ENCODE results near the gene TRIM36. TPM values are rescaled to one million over a fixed set of nuclear protein-coding genes. Genes with fewer than 3 reads are reported as not detected.
A peak's percentile ranks its signal among the peaks of the same experiment; 100 is the strongest.

Gene TRIM36
- total RNA-seq, 4 donors from 2014 or later = 27.2 to 69.0 (median 48.7) TPM

DNA sequence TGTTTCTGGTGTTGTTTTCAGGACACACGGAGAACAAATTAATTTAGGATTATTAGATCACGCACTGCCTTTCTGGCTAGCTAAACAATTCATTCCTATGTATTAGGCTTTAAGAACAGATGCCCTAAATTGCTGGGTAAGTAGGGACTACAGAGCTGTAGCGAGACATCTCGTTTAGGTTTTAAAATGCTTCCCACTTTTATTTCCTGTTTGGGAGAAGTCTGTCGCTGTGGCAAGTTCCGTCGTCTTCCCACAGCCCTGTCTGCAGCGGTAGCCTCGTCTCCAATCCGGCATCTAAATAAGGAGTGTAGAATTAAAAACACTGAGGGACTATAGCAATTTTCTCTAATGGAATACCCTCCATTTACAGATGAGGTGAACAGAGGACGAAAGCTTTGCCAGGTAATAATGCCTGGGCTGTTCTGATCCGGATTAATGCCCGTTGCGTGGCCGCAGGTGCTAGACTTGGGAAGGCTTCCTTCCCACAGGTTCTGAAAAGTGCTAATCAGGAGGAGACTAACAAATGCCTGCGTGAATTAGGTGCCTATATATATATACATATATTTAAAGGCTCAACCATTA is 1.3 kb upstream of the TRIM36 start:
- no peak for DNase-seq
- no peak for TF ChIP-seq POLR2A (IDR thresholded peaks at IDR 0.05)
- TF ChIP-seq, protein P1, sequence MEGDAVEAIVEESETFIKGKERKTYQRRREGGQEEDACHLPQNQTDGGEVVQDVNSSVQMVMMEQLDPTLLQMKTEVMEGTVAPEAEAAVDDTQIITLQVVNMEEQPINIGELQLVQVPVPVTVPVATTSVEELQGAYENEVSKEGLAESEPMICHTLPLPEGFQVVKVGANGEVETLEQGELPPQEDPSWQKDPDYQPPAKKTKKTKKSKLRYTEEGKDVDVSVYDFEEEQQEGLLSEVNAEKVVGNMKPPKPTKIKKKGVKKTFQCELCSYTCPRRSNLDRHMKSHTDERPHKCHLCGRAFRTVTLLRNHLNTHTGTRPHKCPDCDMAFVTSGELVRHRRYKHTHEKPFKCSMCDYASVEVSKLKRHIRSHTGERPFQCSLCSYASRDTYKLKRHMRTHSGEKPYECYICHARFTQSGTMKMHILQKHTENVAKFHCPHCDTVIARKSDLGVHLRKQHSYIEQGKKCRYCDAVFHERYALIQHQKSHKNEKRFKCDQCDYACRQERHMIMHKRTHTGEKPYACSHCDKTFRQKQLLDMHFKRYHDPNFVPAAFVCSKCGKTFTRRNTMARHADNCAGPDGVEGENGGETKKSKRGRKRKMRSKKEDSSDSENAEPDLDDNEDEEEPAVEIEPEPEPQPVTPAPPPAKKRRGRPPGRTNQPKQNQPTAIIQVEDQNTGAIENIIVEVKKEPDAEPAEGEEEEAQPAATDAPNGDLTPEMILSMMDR (IDR thresholded peaks at IDR 0.05) = no peak
- no peaks in the 10 kb centered on the region for H3K27me3 ChIP-seq
- peaks cover 0 to 18% (median 7%) of the 10 kb centered on the region in 4 donors for H3K4me1 ChIP-seq
- H3K9me3 ChIP-seq = peaks cover 0 to 4% (median 0%) of the 10 kb centered on the region in 4 donors
- H3K27ac ChIP-seq = peak overlapping the region in 3 of 4 donors; percentile 75 to 94 (median 89)
- H3K4me3 ChIP-seq = peak overlapping the region; percentile 57 to 84 (median 69)
- H3K36me3 ChIP-seq = no peaks in the 10 kb centered on the region

DNA sequence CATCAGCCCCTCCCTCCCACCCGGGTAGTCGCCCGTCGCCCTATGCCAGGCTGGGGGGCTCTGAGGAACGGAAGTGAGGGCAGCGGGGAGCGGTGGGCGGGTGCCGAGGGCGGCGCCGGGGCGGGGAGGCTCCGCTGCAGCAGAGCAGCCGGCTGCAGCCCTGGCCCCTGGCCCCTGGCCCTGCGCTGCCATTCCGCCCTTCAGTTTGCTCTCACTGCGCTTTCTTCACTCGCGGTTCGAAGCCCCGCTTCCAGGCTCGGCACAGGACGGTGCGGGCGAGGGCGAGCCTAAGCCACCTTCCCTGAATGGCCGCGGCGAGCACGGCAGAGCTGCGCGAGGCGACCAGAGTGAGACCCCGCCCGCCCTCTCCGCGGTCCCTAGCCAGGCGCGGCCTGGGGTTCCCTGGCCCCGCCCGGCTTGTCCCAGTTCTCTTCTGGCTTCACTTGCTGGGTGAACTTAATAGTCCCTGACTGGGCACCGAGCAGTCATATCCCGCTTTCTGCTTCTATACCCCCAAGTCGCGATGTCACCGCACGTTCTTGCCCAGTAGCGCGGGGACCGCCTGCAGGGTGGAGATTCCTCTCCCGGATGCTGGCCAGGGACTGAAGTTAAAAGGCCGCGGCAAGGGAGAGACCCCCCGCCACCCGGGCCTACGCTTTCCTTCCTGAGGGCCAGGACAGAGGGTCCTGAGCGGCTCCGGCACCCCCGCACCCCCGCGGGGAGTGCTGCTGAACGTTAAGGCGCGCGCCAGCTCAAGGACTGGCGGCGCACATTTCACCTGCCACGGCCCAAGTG is 623 bp upstream of the TRIM36 start:
- TF ChIP-seq, protein P1 (IDR thresholded peaks at IDR 0.05) = no peak
- peak in 1 of 2 donors; percentile 42 for TF ChIP-seq POLR2A (IDR thresholded peaks at IDR 0.05)
- Histone ChIP-seq H3K27me3 (no peaks in the 10 kb centered on the region), H3K4me3 (peak overlapping the region; percentile 57 to 84 (median 69)), H3K36me3 (no peaks in the 10 kb centered on the region), H3K4me1 (peaks cover 0 to 18% (median 7%) of the 10 kb centered on the region in 4 donors), H3K9me3 (peaks cover 0 to 7% (median 0%) of the 10 kb centered on the region in 4 donors), H3K27ac (peak overlapping the region; percentile 60 to 94 (median 82))
- DNase-seq = no peak

DNA sequence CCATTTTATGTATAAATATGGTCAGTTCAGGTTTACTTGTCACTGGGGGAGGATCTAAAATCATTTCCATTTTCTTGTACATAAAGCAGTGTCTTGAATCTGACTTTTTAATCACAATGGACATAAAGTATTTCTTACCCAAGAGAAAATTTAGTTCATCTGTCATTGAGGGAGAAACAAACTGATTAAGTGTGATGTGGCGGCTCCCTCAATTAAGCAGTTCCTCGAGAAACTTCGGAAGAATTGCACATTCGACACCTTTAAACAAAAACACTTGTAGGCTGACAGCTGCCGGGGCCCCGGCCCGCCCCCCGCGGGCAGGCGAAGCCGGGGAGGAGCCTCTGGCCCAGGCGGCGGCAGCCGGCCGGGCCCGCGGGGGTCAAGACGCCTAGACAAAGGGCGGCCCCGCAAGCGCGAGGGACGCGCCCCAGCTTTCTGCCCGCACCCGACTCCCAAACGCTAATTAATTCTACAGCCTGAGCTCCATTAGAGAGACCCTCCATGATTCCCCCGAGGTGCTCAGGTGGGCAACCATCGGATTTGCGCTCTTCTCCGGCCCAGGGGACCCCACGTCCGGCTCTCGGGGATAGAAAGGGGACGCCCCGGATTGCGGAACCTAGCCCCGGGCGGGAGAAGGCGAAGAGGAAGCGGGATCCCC is 750 bp downstream of the TRIM36 start:
- Histone ChIP-seq H3K4me3 (peak overlapping the region; percentile 57 to 84 (median 69)), H3K27ac (peak overlapping the region; percentile 60 to 94 (median 86)), H3K4me1 (peaks cover 0 to 14% (median 4%) of the 10 kb centered on the region in 4 donors), H3K36me3 (no peaks in the 10 kb centered on the region), H3K9me3 (peaks cover 0 to 12% (median 3%) of the 10 kb centered on the region in 4 donors), H3K27me3 (no peaks in the 10 kb centered on the region)
- no peak for TF ChIP-seq POLR2A (IDR thresholded peaks at IDR 0.05)
- TF ChIP-seq, protein P1 (IDR thresholded peaks at IDR 0.05) = no peak
- peak in 2 of 3 donors; percentile 52 to 75 for DNase-seq

DNA sequence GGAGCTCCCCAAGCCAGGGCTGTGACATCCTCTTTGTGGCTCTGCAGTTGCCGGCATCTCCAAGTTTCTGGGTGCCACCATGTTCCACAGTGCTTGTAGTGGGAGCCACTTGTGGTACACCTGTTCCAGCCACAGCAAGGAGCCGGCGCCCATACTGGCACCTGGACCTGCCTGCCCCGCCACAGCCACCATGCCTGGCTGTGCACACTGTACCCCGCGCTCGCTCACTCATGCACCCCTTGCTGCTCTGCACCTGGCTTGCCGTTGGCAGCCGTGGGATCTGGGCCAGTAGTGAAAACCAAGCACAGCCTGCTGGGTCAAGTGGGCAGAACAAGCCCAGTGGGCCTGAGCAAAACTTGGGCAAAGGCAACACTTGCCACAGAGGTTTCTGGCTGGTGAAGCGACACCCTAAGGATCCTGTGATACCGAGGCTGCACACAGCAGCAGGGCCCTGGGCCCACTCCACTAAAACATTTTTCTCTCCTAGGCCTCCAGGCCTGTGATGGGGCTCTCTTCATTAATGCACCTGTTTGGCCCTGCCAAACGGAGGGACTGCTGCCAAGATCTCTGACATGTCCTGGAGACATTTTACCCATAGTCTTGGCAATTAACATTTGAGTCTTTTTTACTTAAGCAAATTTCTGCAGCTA is 2.8 kb downstream of the TRIM36 start:
- Histone ChIP-seq H3K4me3 (no peak overlapping the region), H3K4me1 (peaks cover 0 to 14% (median 3%) of the 10 kb centered on the region in 4 donors), H3K36me3 (no peaks in the 10 kb centered on the region), H3K9me3 (peaks cover 0 to 12% (median 3%) of the 10 kb centered on the region in 4 donors), H3K27me3 (no peaks in the 10 kb centered on the region), H3K27ac (no peak overlapping the region)
- DNase-seq = no peak
- TF ChIP-seq, protein P1 (IDR thresholded peaks at IDR 0.05) = no peak
- no peak for TF ChIP-seq POLR2A (IDR thresholded peaks at IDR 0.05)

DNA sequence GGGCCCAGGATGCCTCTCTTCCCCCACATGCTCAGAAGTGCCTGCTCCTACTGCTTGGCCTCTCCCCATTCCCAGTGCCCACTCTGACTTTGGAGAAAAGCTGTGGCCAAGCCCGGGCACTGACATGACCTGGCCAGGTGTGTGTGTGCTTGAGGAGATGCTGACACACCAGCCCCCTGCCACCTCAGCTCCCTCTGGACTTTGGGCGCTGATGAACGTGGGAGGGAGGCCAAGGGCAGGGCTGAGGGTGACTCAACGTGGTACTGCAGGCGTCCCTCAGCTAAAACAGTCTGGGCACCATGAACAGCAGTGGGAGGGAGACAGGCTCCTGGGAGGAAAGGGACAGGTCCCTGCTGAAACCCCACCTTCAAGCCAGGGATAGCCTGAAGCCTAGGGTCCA is 3.9 kb downstream of the TRIM36 start:
- Histone ChIP-seq H3K9me3 (peaks cover 0 to 12% (median 3%) of the 10 kb centered on the region in 4 donors), H3K4me3 (no peak overlapping the region), H3K27me3 (no peaks in the 10 kb centered on the region), H3K4me1 (peaks cover 0 to 11% (median 2%) of the 10 kb centered on the region in 4 donors), H3K36me3 (peaks cover 0 to under 1% (median 0%) of the 10 kb centered on the region in 3 donors), H3K27ac (peak overlapping the region in 1 of 4 donors; percentile 12)
- peak in 2 of 3 donors; percentile 73 to 78 for DNase-seq
- TF ChIP-seq POLR2A (IDR thresholded peaks at IDR 0.05) = no peak
- TF ChIP-seq, protein P1 (IDR thresholded peaks at IDR 0.05) = no peak
